Neural progenitor cell (in vitro differentiated cells): ENCODE measurements around the gene ADCY2. TPM values are rescaled to one million over a fixed set of nuclear protein-coding genes. Genes with fewer than 3 reads are reported as not detected.
A peak's percentile ranks its signal among the peaks of the same experiment; 100 is the strongest.

Experiments
- DNase-seq: peaks from one replicate; pipeline ENCODE4 v3.0.0-alpha.2; 2016; ENCODE audit warnings: low spot score
- H2AFZ ChIP-seq: fragments of 200-600 bp; sonication (generic); replicated peaks from 2 replicates; pipeline ENCODE4 v1.6.1; 2016; ENCODE audit warnings: antibody characterized with exemption
- H3F3A ChIP-seq: fragments of 200-600 bp; sonication (generic); 2 replicates; pipeline ENCODE4 v1.6.1; 2016; ENCODE audit warnings: antibody characterized with exemption, low read depth
- H3K27ac ChIP-seq: fragments of 200-600 bp; sonication (generic); 2 replicates; pipeline ENCODE4 v1.5.1; 2016; ENCODE audit warnings: mild to moderate bottlenecking
- H3K27me3 ChIP-seq: fragments of 200-600 bp; sonication (generic); 2 replicates; pipeline ENCODE4 v1.6.1; 2016; ENCODE audit warnings: mild to moderate bottlenecking, moderate library complexity
- H3K36me3 ChIP-seq: fragments of 200-600 bp; sonication (generic); 2 replicates; pipeline ENCODE4 v1.5.1; 2016
- H3K4me1 ChIP-seq: fragments of 200-600 bp; sonication (generic); 2 replicates; pipeline ENCODE4 v1.6.1; 2016; ENCODE audit warnings: mixed run types
- H3K4me2 ChIP-seq: fragments of 200-600 bp; sonication (generic); 2 replicates; pipeline ENCODE4 v1.6.1; 2016
- H3K4me3 ChIP-seq: fragments of 200-600 bp; sonication (generic); 2 replicates; pipeline ENCODE4 v1.5.1; 2016
- H3K79me2 ChIP-seq: fragments of 200-600 bp; sonication (generic); 2 replicates; pipeline ENCODE4 v1.6.1; 2016; ENCODE audit warnings: low read depth
- H3K9ac ChIP-seq: fragments of 200-600 bp; sonication (generic); 2 replicates; pipeline ENCODE4 v1.6.1; 2016
- H3K9me3 ChIP-seq: fragments of 200-600 bp; sonication (generic); 2 replicates; pipeline ENCODE4 v1.5.1; 2016; ENCODE audit warnings: low read depth
- H4K20me1 ChIP-seq: fragments of 200-600 bp; sonication (generic); 2 replicates; pipeline ENCODE4 v1.6.1; 2016; ENCODE audit warnings: low read depth
- H3K27ac Mint-ChIP-seq: 3 replicates; pipeline ENCODE4 v1.8.0; 2021; ENCODE audit warnings: mixed read lengths
- H3K27me3 Mint-ChIP-seq: 2 replicates; pipeline ENCODE4 v1.8.0; 2022; ENCODE audit warnings: low read depth, mild to moderate bottlenecking, inconsistent platforms, moderate library complexity, mixed read lengths; ENCODE audit not compliant: insufficient read depth
- H3K36me3 Mint-ChIP-seq: 3 replicates; pipeline ENCODE4 v1.8.0; 2021; ENCODE audit warnings: mixed read lengths
- H3K4me1 Mint-ChIP-seq: 3 replicates; pipeline ENCODE4 v1.8.0; 2021; ENCODE audit warnings: mixed read lengths
- H3K4me3 Mint-ChIP-seq: 3 replicates; pipeline ENCODE4 v1.8.0; 2021; ENCODE audit warnings: mild to moderate bottlenecking, moderate library complexity, mixed read lengths
- H3K9me3 Mint-ChIP-seq: 3 replicates; pipeline ENCODE4 v1.8.0; 2020; ENCODE audit warnings: mixed read lengths
- CTCF ChIP-seq: fragments of 200-600 bp; sonication (generic); IDR thresholded peaks from 2 replicates; pipeline ENCODE4 v1.5.1; 2017; ENCODE audit warnings: antibody characterized with exemption, mild to moderate bottlenecking
- EZH2 ChIP-seq: fragments of 200-600 bp; sonication (generic); IDR thresholded peaks from 2 replicates; pipeline ENCODE4 v1.6.1; 2017; ENCODE audit warnings: antibody characterized with exemption, mild to moderate bottlenecking, moderate library complexity
- EZH2phosphoT487 ChIP-seq: fragments of 200-600 bp; sonication (generic); IDR thresholded peaks from 2 replicates; pipeline ENCODE4 v1.6.1; 2017; ENCODE audit warnings: antibody characterized with exemption
- total RNA-seq: library from RNA; depleted of rRNA; stranded (reverse); fragments of >200 nt; gene quantifications from 2 replicates; pipeline ENCODE4 v1.2.3, GENCODE V29; 2015; ENCODE audit warnings: low replicate concordance

Gene ADCY2
- total RNA-seq, 1 donor from 2014 or later: 1.2 TPM

- no peaks in the 10 kb centered on the region for H3K27me3 ChIP-seq
- Mint-ChIP-seq H3K36me3 (no peaks in the 10 kb centered on the region), H3K27me3 (peaks cover 2% of the 10 kb centered on the region), H3K27ac (no peak overlapping the region), H3K9me3 (no peaks in the 10 kb centered on the region), H3K4me3 (no peak overlapping the region), H3K4me1 (peaks cover 9% of the 10 kb centered on the region)
- H3K4me2 ChIP-seq: no peak overlapping the region
- peak; percentile 81 for DNase-seq
- no peaks in the 10 kb centered on the region for H3K79me2 ChIP-seq
- no peaks in the 10 kb centered on the region for H3K4me1 ChIP-seq
- H3K4me3 ChIP-seq: no peak overlapping the region
- no peaks in the 10 kb centered on the region for H3K36me3 ChIP-seq
- TF ChIP-seq CTCF (peak; percentile 95), EZH2 (no peak)
- H4K20me1 ChIP-seq: no peaks in the 10 kb centered on the region
- H3K27ac ChIP-seq: no peak overlapping the region
- no peaks in the 10 kb centered on the region for H3F3A ChIP-seq
- H3K9me3 ChIP-seq: no peaks in the 10 kb centered on the region
- H2AFZ ChIP-seq: peak overlapping the region; percentile 4
- H3K9ac ChIP-seq: no peak overlapping the region
Observed at GRCh38 chr5:7754997-7755596, 359.2 kb downstream of the ADCY2 start.

GRCh38 chr5:7755958-7756357 lies 360.0 kb downstream of the ADCY2 start:
- no peak overlapping the region for H3K4me2 ChIP-seq
- no peaks in the 10 kb centered on the region for H3F3A ChIP-seq
- no peak overlapping the region for H3K4me3 ChIP-seq
- Mint-ChIP-seq H3K27me3 (peaks cover 2% of the 10 kb centered on the region), H3K36me3 (no peaks in the 10 kb centered on the region), H3K4me3 (no peak overlapping the region), H3K4me1 (peaks cover 15% of the 10 kb centered on the region), H3K27ac (no peak overlapping the region), H3K9me3 (no peaks in the 10 kb centered on the region)
- no peaks in the 10 kb centered on the region for H4K20me1 ChIP-seq
- H3K9me3 ChIP-seq: no peaks in the 10 kb centered on the region
- no peak for DNase-seq
- H3K27me3 ChIP-seq: no peaks in the 10 kb centered on the region
- H3K4me1 ChIP-seq: no peaks in the 10 kb centered on the region
- H3K27ac ChIP-seq: no peak overlapping the region
- TF ChIP-seq EZH2phosphoT487 (no peak), EZH2 (no peak), CTCF (no peak)
- H2AFZ ChIP-seq: no peak overlapping the region
- H3K9ac ChIP-seq: no peak overlapping the region
- H3K79me2 ChIP-seq: no peaks in the 10 kb centered on the region
- no peaks in the 10 kb centered on the region for H3K36me3 ChIP-seq

GRCh38 chr5:7756453-7756852 lies 360.5 kb downstream of the ADCY2 start:
- H3K27ac ChIP-seq: no peak overlapping the region

More at GRCh38 chr5:7756453-7756852, 360.5 kb downstream of the ADCY2 start:
- no peak for DNase-seq
- Histone ChIP-seq H3K36me3 (no peaks in the 10 kb centered on the region), H3K27me3 (no peaks in the 10 kb centered on the region), H3K9ac (no peak overlapping the region), H3K4me3 (no peak overlapping the region), H3K4me2 (no peak overlapping the region), H3K4me1 (no peaks in the 10 kb centered on the region), H4K20me1 (no peaks in the 10 kb centered on the region), H3F3A (no peaks in the 10 kb centered on the region), H3K9me3 (no peaks in the 10 kb centered on the region), H2AFZ (no peak overlapping the region), H3K79me2 (no peaks in the 10 kb centered on the region)
- peaks cover 15% of the 10 kb centered on the region for H3K4me1 Mint-ChIP-seq
- no peaks in the 10 kb centered on the region for H3K36me3 Mint-ChIP-seq
- peaks cover 2% of the 10 kb centered on the region for H3K27me3 Mint-ChIP-seq
- no peak overlapping the region for H3K4me3 Mint-ChIP-seq
- H3K27ac Mint-ChIP-seq: no peak overlapping the region
- H3K9me3 Mint-ChIP-seq: no peaks in the 10 kb centered on the region
- no peak for TF ChIP-seq EZH2phosphoT487
- no peak for TF ChIP-seq EZH2
- TF ChIP-seq CTCF: no peak
